Liver (tissue), 3 donors: ENCODE measurements around the gene RASSF8.

Experiments used
- CTCF ChIP-seq: fragments of 150-350 bp; IDR thresholded peaks from 2 replicates; pipeline ENCODE4 v1.5.1; 2017; ENCODE audit warnings: improper control_type of control experiment, low read depth, low read length; ENCODE audit not compliant: missing input control
- EGR1 ChIP-seq, 2 donors: IDR thresholded peaks; 2 replicates each; pipeline ENCODE4 v1.6.1; 2016 to 2018; ENCODE audit warnings: antibody characterized with exemption in 2 of 2, low read depth in 2 of 2
- GABPA ChIP-seq, 2 donors: IDR thresholded peaks in 1 of 2; conservative IDR thresholded peaks in 1 of 2; 2 replicates each; pipeline ENCODE4 v1.6.1; 2016; ENCODE audit warnings: antibody characterized with exemption in 2 of 2, mild to moderate bottlenecking in 1 of 2, moderate library complexity in 1 of 2
- HNF4G ChIP-seq: IDR thresholded peaks from 2 replicates; pipeline ENCODE4 v1.6.1; 2016; ENCODE audit warnings: antibody characterized with exemption
- JUND ChIP-seq, 2 donors: IDR thresholded peaks; 2 replicates each; pipeline ENCODE4 v1.6.1; 2016; ENCODE audit warnings: antibody characterized with exemption in 2 of 2
- MAX ChIP-seq: IDR thresholded peaks from 2 replicates; pipeline ENCODE4 v1.6.1; 2016; ENCODE audit warnings: antibody characterized with exemption
- NR2F2 ChIP-seq: IDR thresholded peaks from 2 replicates; pipeline ENCODE4 v1.6.1; 2016; ENCODE audit warnings: antibody characterized with exemption
- RAD21 ChIP-seq, 2 donors: IDR thresholded peaks; 2 replicates each; pipeline ENCODE4 v1.6.1; 2016; ENCODE audit warnings: antibody characterized with exemption in 2 of 2, mild to moderate bottlenecking in 2 of 2
- YY1 ChIP-seq: IDR thresholded peaks from 2 replicates; pipeline ENCODE4 v1.6.1; 2016; ENCODE audit warnings: antibody characterized with exemption, mild to moderate bottlenecking
- donor health status: healthy.
- donor health status: healthy.

GRCh38 chr12:26029736-26030022, 71.2 kb downstream of the RASSF8 start:
- TF ChIP-seq CTCF (no peak), MAX (no peak), HNF4G (no peak), YY1 (no peak), RAD21 (IDR thresholded peaks at IDR 0.05) (no peak), EGR1 (IDR thresholded peaks at IDR 0.05; ENCODE audit: low read depth in 2 of 2) (no peak), GABPA (IDR thresholded peaks at IDR 0.05 in 1 of 2, conservative IDR thresholded peaks at IDR 0.05 in 1 of 2) (no peak), NR2F2 (no peak), JUND (IDR thresholded peaks at IDR 0.05) (no peak)
